Activated CD8-positive, alpha-beta memory T cell treated with anti-CD3 and anti-CD28 coated beads for 48 hours (primary cell): ENCODE data around the gene SDHAF2.
"Not testable (repeated sequence)": the region's sequence is repeated elsewhere in the genome, so short reads cannot be mapped to it uniquely, and the experiment has no call there.

ENCODE experiments used
- DNase-seq, 3 experiments: peaks; one replicate each; pipeline ENCODE4 v3.0.0-alpha.2; 2020; ENCODE audit warnings: low read depth in 2 of 3, low spot score in 2 of 3

Gene SDHAF2

GRCh38 chr11:61429691-61430582 is at the start of gene SDHAF2, which contains the start of gene CPSF7:
Gene SDHAF2 (plus strand): TSS chr11:61430124. CDS start chr11:61430147, 23 bp downstream.
Gene CPSF7 (minus strand): TSS chr11:61429975. CDS start chr11:61429235, 740 bp downstream.
- DNase-seq: peak; percentile 97 to 98 (median 97)

GRCh38 chr11:61380884-61381283 is 49.0 kb upstream of the SDHAF2 start:
- no peak for DNase-seq

- DNase-seq: not testable (repeated sequence)
These were observed 46.1 kb upstream of the SDHAF2 start for GRCh38 chr11:61383859-61384258.

- DNase-seq: no peak
These were observed 45.4 kb upstream of the SDHAF2 start for GRCh38 chr11:61384271-61385242.

GRCh38 chr11:61390161-61390560 is 39.8 kb upstream of the SDHAF2 start:
- no peak for DNase-seq

GRCh38 chr11:61392981-61393595 is 36.8 kb upstream of the SDHAF2 start:
- DNase-seq: no peak

GRCh38 chr11:61401173-61401572 is 28.8 kb upstream of the SDHAF2 start:
- DNase-seq: no peak

GRCh38 chr11:61401573-61401972 is 28.4 kb upstream of the SDHAF2 start:
- no peak for DNase-seq

- DNase-seq: no peak
These were observed 26.3 kb upstream of the SDHAF2 start for GRCh38 chr11:61403658-61404057.

- DNase-seq: no peak
These were observed 25.8 kb upstream of the SDHAF2 start for GRCh38 chr11:61404103-61404502.

- no peak for DNase-seq
These were observed 25.3 kb upstream of the SDHAF2 start for GRCh38 chr11:61404641-61405040.

GRCh38 chr11:61406067-61406466 is 23.9 kb upstream of the SDHAF2 start:
- no peak for DNase-seq

- DNase-seq: no peak
These were observed 22.8 kb upstream of the SDHAF2 start for GRCh38 chr11:61406991-61407728.

GRCh38 chr11:61411589-61411988 is 18.3 kb upstream of the SDHAF2 start:
- no peak for DNase-seq

- no peak for DNase-seq
These were observed 16.4 kb upstream of the SDHAF2 start for GRCh38 chr11:61413496-61413895.

GRCh38 chr11:61414547-61414946 is 15.4 kb upstream of the SDHAF2 start:
- no peak for DNase-seq

GRCh38 chr11:61415381-61415780 is 14.5 kb upstream of the SDHAF2 start:
- no peak for DNase-seq

- no peak for DNase-seq
These were observed 13.0 kb upstream of the SDHAF2 start for GRCh38 chr11:61416941-61417340.

GRCh38 chr11:61417670-61418069 is 12.3 kb upstream of the SDHAF2 start:
- no peak for DNase-seq

- no peak for DNase-seq
These were observed 11.8 kb upstream of the SDHAF2 start for GRCh38 chr11:61418136-61418535.
